SK-N-SH treated with all-trans-retinoic acid at 6 μM for 48 hours (cell line): ENCODE results near the gene MYADM.

Experiments
- ARNTL ChIP-seq: fragments of 450-650 bp; formaldehyde crosslinking; IDR thresholded peaks from 2 replicates; pipeline ENCODE4 v1.5.0; 2020; ENCODE audit warnings: low read depth, mild to moderate bottlenecking, moderate library complexity, borderline replicate concordance
- BACH2 ChIP-seq: fragments of 250-450 bp; sonication (Bioruptor Pico); IDR thresholded peaks from 2 replicates; pipeline ENCODE4 v1.9.0; 2021; ENCODE audit warnings: mild to moderate bottlenecking, borderline replicate concordance
- ISL1 ChIP-seq: fragments of 250-450 bp; sonication (Bioruptor Pico); IDR thresholded peaks from 2 replicates; pipeline ENCODE4 v2.1.2; 2022; ENCODE audit warnings: mild to moderate bottlenecking, moderate library complexity
- OSR1 ChIP-seq: fragments of 250-450 bp; sonication (Bioruptor Pico); IDR thresholded peaks from 2 replicates; pipeline ENCODE4 v1.8.0; 2022; ENCODE audit warnings: moderate library complexity, mild to moderate bottlenecking, inconsistent platforms
- PPARA ChIP-seq: fragments of 250-450 bp; sonication (Bioruptor Pico); IDR thresholded peaks from 2 replicates; pipeline ENCODE4 v1.5.0; 2020; ENCODE audit warnings: mild to moderate bottlenecking, borderline replicate concordance
- RARB ChIP-seq: fragments of 250-450 bp; sonication (Bioruptor Pico); IDR thresholded peaks from 2 replicates; pipeline ENCODE4 v1.8.0; 2021; ENCODE audit warnings: mild to moderate bottlenecking, moderate library complexity
- TCF4 ChIP-seq: fragments of 250-450 bp; sonication (Bioruptor Pico); IDR thresholded peaks from 2 replicates; pipeline ENCODE4 v1.8.0; 2021; ENCODE audit warnings: mild to moderate bottlenecking, moderate library complexity, borderline replicate concordance
- ZC3H10 ChIP-seq: fragments of 250-450 bp; sonication (Bioruptor Pico); IDR thresholded peaks from 2 replicates; pipeline ENCODE4 v1.5.1; 2021; ENCODE audit warnings: mild to moderate bottlenecking, moderate library complexity
- ZFP3 ChIP-seq: fragments of 250-450 bp; sonication (Bioruptor Pico); IDR thresholded peaks from 2 replicates; pipeline ENCODE4 v1.5.0; 2020; ENCODE audit warnings: mild to moderate bottlenecking, moderate library complexity
- ZFP30 ChIP-seq: fragments of 450-650 bp; formaldehyde crosslinking; IDR thresholded peaks from 2 replicates; pipeline ENCODE4 v1.5.0; 2022; ENCODE audit warnings: mild to moderate bottlenecking, moderate library complexity
- TF ChIP-seq, protein P1 (sequence below): fragments of 250-450 bp; sonication (Bioruptor Pico); IDR thresholded peaks from 2 replicates; pipeline ENCODE4 v1.8.0; 2020; ENCODE audit warnings: mild to moderate bottlenecking, moderate library complexity, borderline replicate concordance
- TF ChIP-seq, protein P2 (sequence below): fragments of 250-450 bp; sonication (Bioruptor Pico); IDR thresholded peaks from 2 replicates; pipeline ENCODE4 v1.5.1; 2020; ENCODE audit warnings: low read depth, mild to moderate bottlenecking, moderate library complexity

DNA sequence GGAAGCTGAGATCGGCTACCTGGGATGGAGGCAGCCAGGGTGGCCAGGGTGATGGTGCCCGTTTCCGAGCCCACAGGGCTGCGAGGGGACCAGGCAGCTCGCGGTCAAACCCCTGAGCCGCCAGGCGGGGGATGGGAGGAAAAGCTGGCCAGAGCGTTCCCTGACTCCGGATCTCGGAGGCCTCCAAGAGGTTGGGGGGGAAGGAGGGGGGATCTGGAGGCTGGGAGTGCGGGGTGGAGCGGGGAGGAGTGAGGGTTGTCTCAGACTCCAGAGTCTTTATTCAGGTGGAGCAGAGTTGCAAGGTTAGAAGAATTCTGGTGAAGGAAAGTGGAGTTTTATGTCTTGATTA, 42.5 kb downstream of the MYADM start:
- TF ChIP-seq ARNTL (no peak), ZFP3 (CRISPR knock-in tag) (no peak), TCF4 (CRISPR knock-in tag) (no peak), ZFP30 (CRISPR knock-in tag) (no peak), RARB (CRISPR knock-in tag) (no peak), ISL1 (CRISPR knock-in tag) (no peak), ZC3H10 (CRISPR knock-in tag) (no peak), BACH2 (CRISPR knock-in tag) (no peak), OSR1 (CRISPR knock-in tag) (no peak), PPARA (CRISPR knock-in tag) (no peak)
- TF ChIP-seq, protein P1, sequence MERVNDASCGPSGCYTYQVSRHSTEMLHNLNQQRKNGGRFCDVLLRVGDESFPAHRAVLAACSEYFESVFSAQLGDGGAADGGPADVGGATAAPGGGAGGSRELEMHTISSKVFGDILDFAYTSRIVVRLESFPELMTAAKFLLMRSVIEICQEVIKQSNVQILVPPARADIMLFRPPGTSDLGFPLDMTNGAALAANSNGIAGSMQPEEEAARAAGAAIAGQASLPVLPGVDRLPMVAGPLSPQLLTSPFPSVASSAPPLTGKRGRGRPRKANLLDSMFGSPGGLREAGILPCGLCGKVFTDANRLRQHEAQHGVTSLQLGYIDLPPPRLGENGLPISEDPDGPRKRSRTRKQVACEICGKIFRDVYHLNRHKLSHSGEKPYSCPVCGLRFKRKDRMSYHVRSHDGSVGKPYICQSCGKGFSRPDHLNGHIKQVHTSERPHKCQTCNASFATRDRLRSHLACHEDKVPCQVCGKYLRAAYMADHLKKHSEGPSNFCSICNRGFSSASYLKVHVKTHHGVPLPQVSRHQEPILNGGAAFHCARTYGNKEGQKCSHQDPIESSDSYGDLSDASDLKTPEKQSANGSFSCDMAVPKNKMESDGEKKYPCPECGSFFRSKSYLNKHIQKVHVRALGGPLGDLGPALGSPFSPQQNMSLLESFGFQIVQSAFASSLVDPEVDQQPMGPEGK (CRISPR knock-in tag): no peak
- TF ChIP-seq, protein P2, sequence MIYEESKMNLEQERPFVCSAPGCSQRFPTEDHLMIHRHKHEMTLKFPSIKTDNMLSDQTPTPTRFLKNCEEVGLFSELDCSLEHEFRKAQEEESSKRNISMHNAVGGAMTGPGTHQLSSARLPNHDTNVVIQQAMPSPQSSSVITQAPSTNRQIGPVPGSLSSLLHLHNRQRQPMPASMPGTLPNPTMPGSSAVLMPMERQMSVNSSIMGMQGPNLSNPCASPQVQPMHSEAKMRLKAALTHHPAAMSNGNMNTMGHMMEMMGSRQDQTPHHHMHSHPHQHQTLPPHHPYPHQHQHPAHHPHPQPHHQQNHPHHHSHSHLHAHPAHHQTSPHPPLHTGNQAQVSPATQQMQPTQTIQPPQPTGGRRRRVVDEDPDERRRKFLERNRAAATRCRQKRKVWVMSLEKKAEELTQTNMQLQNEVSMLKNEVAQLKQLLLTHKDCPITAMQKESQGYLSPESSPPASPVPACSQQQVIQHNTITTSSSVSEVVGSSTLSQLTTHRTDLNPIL: no peak
